PC-3 (cell line): Measurements from ENCODE around the gene SELPLG. TPM values are rescaled to one million over a fixed set of nuclear protein-coding genes. Genes with fewer than 3 reads are reported as not detected.

Experiments
- ATAC-seq: fragments of 200-7000 bp; cut with Tn5 transposase; 2 replicates; pipeline ENCODE4 v1.9.1; 2020; ENCODE audit warnings: mild to moderate bottlenecking, moderate library complexity
- BruUV-seq: library from RNA; stranded (reverse); fragments of 400-500 nt; replicated peaks from 2 replicates; lab custom pipeline; 2021; lab: Mats Ljungman, UMichigan
- CTCF ChIA-PET: fragments of 300-600 bp; sonication (Branson Sonifier 250); formaldehyde crosslinking; loops from one replicate; lab custom pipeline; 2022; ENCODE audit warnings: antibody characterized with exemption; lab: Charles Lee
- POLR2A ChIA-PET: fragments of 300-600 bp; sonication (Branson Sonifier 250); formaldehyde crosslinking; loops from one replicate; lab custom pipeline; 2022; ENCODE audit warnings: antibody characterized with exemption; ENCODE audit not compliant: unreplicated experiment; lab: Charles Lee
- DNase-seq: peaks from one replicate; pipeline ENCODE4 v3.0.0-alpha.2; 2015
- H2AFZ ChIP-seq: fragments of 300-600 bp; sonication (generic); 2 replicates; pipeline ENCODE4 v1.6.0; 2016; ENCODE audit warnings: antibody characterized with exemption, low read length
- H3F3A ChIP-seq: fragments of 300-600 bp; sonication (generic); one replicate; pipeline ENCODE4 v1.6.0; 2017; ENCODE audit warnings: antibody characterized with exemption, low read length, control low read depth, mild to moderate bottlenecking; ENCODE audit not compliant: unreplicated experiment
- H3K27ac ChIP-seq: fragments of 300-600 bp; sonication (generic); 2 replicates; pipeline ENCODE4 v1.5.1; 2016; ENCODE audit warnings: mild to moderate bottlenecking, low read length
- H3K27me3 ChIP-seq: fragments of 300-600 bp; sonication (generic); 2 replicates; pipeline ENCODE4 v1.6.1; 2016; ENCODE audit warnings: low read length, mixed read lengths
- H3K36me3 ChIP-seq: fragments of 300-600 bp; sonication (generic); 2 replicates; pipeline ENCODE4 v1.6.1; 2016; ENCODE audit warnings: low read depth, mixed run types, low read length, mixed read lengths
- H3K4me1 ChIP-seq: fragments of 300-600 bp; sonication (generic); 2 replicates; pipeline ENCODE4 v1.5.1; 2016; ENCODE audit warnings: low read length; ENCODE audit not compliant: insufficient read depth
- H3K4me2 ChIP-seq: fragments of 300-600 bp; sonication (generic); 2 replicates; pipeline ENCODE4 v1.6.0; 2016; ENCODE audit warnings: low read length
- H3K4me3 ChIP-seq: fragments of 300-600 bp; sonication (generic); 2 replicates; pipeline ENCODE4 v1.5.1; 2016; ENCODE audit warnings: mild to moderate bottlenecking, low read length, mixed read lengths
- H3K79me2 ChIP-seq: fragments of 300-600 bp; sonication (generic); 2 replicates; pipeline ENCODE4 v1.6.1; 2017; ENCODE audit warnings: low read length, mixed read lengths
- H3K9ac ChIP-seq: fragments of 300-600 bp; sonication (generic); 2 replicates; pipeline ENCODE4 v1.6.0; 2016; ENCODE audit warnings: mild to moderate bottlenecking, low read length
- H3K9me2 ChIP-seq: fragments of 300-600 bp; sonication (generic); replicated peaks from 2 replicates; pipeline ENCODE4 v1.6.1; 2016; ENCODE audit warnings: mixed run types, low read length, mixed read lengths
- H3K9me3 ChIP-seq: fragments of 300-600 bp; sonication (generic); 2 replicates; pipeline ENCODE4 v1.6.1; 2016; ENCODE audit warnings: low read length, mixed read lengths
- H4K20me1 ChIP-seq: fragments of 300-600 bp; sonication (generic); 2 replicates; pipeline ENCODE4 v1.6.1; 2016; ENCODE audit warnings: low read length, mixed read lengths
- CTCF ChIP-seq: fragments of 300-600 bp; sonication (generic); conservative IDR thresholded peaks from 2 replicates; pipeline ENCODE4 v1.5.1; 2017; ENCODE audit warnings: antibody characterized with exemption, low read depth, mild to moderate bottlenecking, low read length
- EZH2 ChIP-seq: fragments of 300-600 bp; sonication (generic); IDR thresholded peaks from one replicate; pipeline ENCODE4 v1.6.1; 2017; ENCODE audit warnings: antibody characterized with exemption, mild to moderate bottlenecking, low read length; ENCODE audit not compliant: unreplicated experiment
- EZH2phosphoT487 ChIP-seq: fragments of 300-600 bp; sonication (generic); IDR thresholded peaks from 2 replicates; pipeline ENCODE4 v1.6.1; 2018; ENCODE audit warnings: mild to moderate bottlenecking, antibody characterized with exemption, low read length, borderline replicate concordance
- intact Hi-C: fragments of 100-400 bp; cut with micrococcal nuclease; formaldehyde crosslinking; loops from 2 replicates; pipeline ENCODE4 v1.9.0; 2023
- total RNA-seq: library from RNA; depleted of rRNA; stranded (reverse); fragments of >200 nt; gene quantifications from 2 replicates; pipeline ENCODE4 v1.2.3, GENCODE V29; 2014

Gene SELPLG
- total RNA-seq, 1 experiment from 2014 or later = 0.73 TPM

- CTCF ChIA-PET = no interaction called here
Observed at GRCh38 chr12:108643941-108644810, 10.5 kb upstream of the SELPLG start.

GRCh38 chr12:108642899-108643654 lies 9.4 kb upstream of the SELPLG start:
- CTCF ChIA-PET = no interaction called here
- ATAC-seq (no peak), DNase-seq (no peak)
- BruUV-seq = no TSS peak
- Histone ChIP-seq H3K9ac (no peak overlapping the region), H3K9me3 (no peaks in the 10 kb centered on the region), H4K20me1 (no peaks in the 10 kb centered on the region), H3K4me1 (peaks cover 18% of the 10 kb centered on the region), H3K36me3 (peaks cover 37% of the 10 kb centered on the region), H3K79me2 (no peaks in the 10 kb centered on the region), H3K4me2 (no peak overlapping the region), H3K9me2 (no peaks in the 10 kb centered on the region), H2AFZ (no peak overlapping the region), H3K27me3 (no peaks in the 10 kb centered on the region), H3K27ac (no peak overlapping the region), H3F3A (no peaks in the 10 kb centered on the region), H3K4me3 (no peak overlapping the region)
- TF ChIP-seq EZH2 (no peak), EZH2phosphoT487 (no peak), CTCF (no peak)
- POLR2A ChIA-PET = no interaction called here
- intact Hi-C loops = no loop called here

More at GRCh38 chr12:108643941-108644810, 10.5 kb upstream of the SELPLG start:
- H3K27ac ChIP-seq = no peak overlapping the region
- H3F3A ChIP-seq = no peaks in the 10 kb centered on the region
- H3K9me2 ChIP-seq = no peaks in the 10 kb centered on the region
- TF ChIP-seq EZH2phosphoT487 (no peak), CTCF (no peak), EZH2 (no peak)
- peaks cover 48% of the 10 kb centered on the region for H3K36me3 ChIP-seq
- ATAC-seq (peak; percentile 95), DNase-seq (peak; percentile 59)
- no peaks in the 10 kb centered on the region for H4K20me1 ChIP-seq
- H3K79me2 ChIP-seq = no peaks in the 10 kb centered on the region
- H3K4me2 ChIP-seq = peak overlapping the region; percentile 32
- H3K9ac ChIP-seq = no peak overlapping the region
- H2AFZ ChIP-seq = no peak overlapping the region
- no peaks in the 10 kb centered on the region for H3K27me3 ChIP-seq
- no peaks in the 10 kb centered on the region for H3K9me3 ChIP-seq
- peaks cover 18% of the 10 kb centered on the region for H3K4me1 ChIP-seq
- POLR2A ChIA-PET = no interaction called here
- BruUV-seq = no TSS peak
- H3K4me3 ChIP-seq = no peak overlapping the region
- intact Hi-C loops = loop anchor here (2.0 kb wide), 1 partner anchor 13 kb away; no protein-coding TSS in a partner anchor
